HCT116 (cell line): Measurements from ENCODE around the gene CEACAM1. TPM values are rescaled to one million over a fixed set of nuclear protein-coding genes. Genes with fewer than 3 reads are reported as not detected.

ENCODE experiments used
- ATAC-seq: fragments of 200-7000 bp; cut with Tn5 transposase; 2 replicates; pipeline ENCODE4 v1.9.1; 2020; ENCODE audit warnings: mild to moderate bottlenecking, moderate library complexity
- BruUV-seq: library from RNA; stranded (reverse); fragments of 400-500 nt; replicated peaks from 2 replicates; lab custom pipeline; 2021; lab: Mats Ljungman, UMichigan
- CTCF ChIA-PET: fragments of 300-600 bp; sonication (Branson Sonifier 250); formaldehyde crosslinking; loops from one replicate; lab custom pipeline; 2021; ENCODE audit warnings: antibody characterized with exemption; lab: Charles Lee
- POLR2A ChIA-PET: fragments of 300-600, 350-600 bp; sonication (Branson Sonifier 250); formaldehyde crosslinking; loops from one replicate; lab custom pipeline; 2021; ENCODE audit warnings: antibody characterized with exemption; lab: Charles Lee
- RAD21 ChIA-PET, 2 experiments: fragments of 300-600 bp; sonication (Branson Sonifier 250); formaldehyde crosslinking; loops; one replicate each; lab custom pipeline; 2023; ENCODE audit warnings: low total read pairs in 2 of 2; ENCODE audit not compliant: uncharacterized antibody in 2 of 2, unreplicated experiment in 2 of 2, low non-redundant PET in 1 of 2; lab: Charles Lee
- DNase-seq: peaks from one replicate; pipeline ENCODE4 v3.0.0-alpha.2; 2010; ENCODE audit warnings: low read depth, low spot score
- H2AFZ ChIP-seq: fragments of 200-600 bp; shearing (Covaris generic), sonication (generic); 2 replicates; pipeline ENCODE4 v1.6.1; 2017; ENCODE audit warnings: low read depth, mixed run types, mixed read lengths, antibody characterized with exemption, low read length; ENCODE audit not compliant: poor library complexity, severe bottlenecking
- H3K27ac ChIP-seq: 2 replicates; pipeline ENCODE4 v1.5.1; 2012; ENCODE audit warnings: low read depth, low read length
- H3K27me3 ChIP-seq: fragments of 200-600 bp; sonication (generic); 2 replicates; pipeline ENCODE4 v1.6.1; 2016; ENCODE audit warnings: mixed run types, low read length, mixed read lengths; ENCODE audit not compliant: insufficient read depth
- H3K36me3 ChIP-seq, 2 experiments: fragments of 200-500 bp in 1 of 2; fragments of 200-600 bp in 1 of 2; sonication (Bioruptor generic) in 1 of 2; sonication (generic) in 1 of 2; 2 replicates each; pipeline versions ENCODE4 v1.5.1 to v1.6.1; 2014 to 2016; ENCODE audit warnings: low read length in 2 of 2, inconsistent platforms in 1 of 2, mixed read lengths in 1 of 2, mixed run types in 1 of 2; ENCODE audit not compliant: insufficient read depth in 2 of 2, control insufficient read depth in 1 of 2
- H3K4me1 ChIP-seq, 2 experiments: fragments of 200-600 bp in 1 of 2; sonication (generic) in 1 of 2; 2 replicates each; pipeline versions ENCODE4 v1.5.1 to v1.6.1; 2012 to 2017; ENCODE audit warnings: low read length in 2 of 2, inconsistent platforms in 1 of 2, mild to moderate bottlenecking in 1 of 2, mixed read lengths in 1 of 2, mixed run types in 1 of 2, moderate library complexity in 1 of 2; ENCODE audit not compliant: insufficient read depth in 2 of 2, control insufficient read depth in 1 of 2
- H3K4me2 ChIP-seq: fragments of 200-600 bp; sonication (generic); 2 replicates; pipeline ENCODE4 v1.6.1; 2017; ENCODE audit warnings: mixed run types, low read length, mixed read lengths
- H3K4me3 ChIP-seq, 2 experiments: fragments of 200-600 bp in 1 of 2; sonication (generic) in 1 of 2; replicated peaks in 1 of 2; 2 replicates each; pipeline ENCODE4 v1.5.1; 2011 to 2016; ENCODE audit warnings: low read length in 2 of 2, control low read depth in 1 of 2, low read depth in 1 of 2, mild to moderate bottlenecking in 1 of 2, mixed read lengths in 1 of 2, mixed run types in 1 of 2
- H3K79me2 ChIP-seq: fragments of 200-600 bp; sonication (generic); 2 replicates; pipeline ENCODE4 v1.6.1; 2017; ENCODE audit warnings: mild to moderate bottlenecking, mixed run types, low read length, moderate library complexity, mixed read lengths; ENCODE audit not compliant: insufficient read depth
- H3K9ac ChIP-seq: fragments of 200-600 bp; sonication (generic); 2 replicates; pipeline ENCODE4 v1.6.1; 2016; ENCODE audit warnings: low read length, mixed read lengths
- H3K9me2 ChIP-seq: fragments of 200-600 bp; sonication (generic), shearing (Covaris generic); 2 replicates; pipeline ENCODE4 v1.6.1; 2017; ENCODE audit warnings: mixed run types, mild to moderate bottlenecking, moderate library complexity; ENCODE audit not compliant: insufficient read depth
- H3K9me3 ChIP-seq, 2 experiments: fragments of 200-500 bp in 1 of 2; fragments of 200-600 bp in 1 of 2; sonication (Bioruptor generic) in 1 of 2; sonication (generic) in 1 of 2; 2 replicates each; pipeline ENCODE4 v1.6.1; 2014 to 2017; ENCODE audit warnings: low read length in 2 of 2, mixed read lengths in 2 of 2, inconsistent platforms in 1 of 2, low read depth in 1 of 2, mild to moderate bottlenecking in 1 of 2, mixed run types in 1 of 2, moderate library complexity in 1 of 2; ENCODE audit not compliant: control insufficient read depth in 1 of 2, insufficient read depth in 1 of 2
- H4K20me1 ChIP-seq: fragments of 200-600 bp; sonication (generic), shearing (Covaris generic); 2 replicates; pipeline ENCODE4 v1.6.1; 2017; ENCODE audit warnings: mixed run types, mild to moderate bottlenecking, moderate library complexity; ENCODE audit not compliant: insufficient read depth
- ATF3 ChIP-seq: IDR thresholded peaks from 2 replicates; pipeline ENCODE4 v1.6.1; 2012
- CBX3 ChIP-seq: IDR thresholded peaks from 2 replicates; pipeline ENCODE4 v1.6.1; 2012; ENCODE audit warnings: low read depth
- CEBPB ChIP-seq: IDR thresholded peaks from 2 replicates; pipeline ENCODE4 v1.6.1; 2012; ENCODE audit warnings: low read depth
- EZH2phosphoT487 ChIP-seq: fragments of 200-600 bp; IDR thresholded peaks from 2 replicates; pipeline ENCODE4 v1.6.1; 2018; ENCODE audit warnings: antibody characterized with exemption, borderline replicate concordance
- JUND ChIP-seq: IDR thresholded peaks from 2 replicates; pipeline ENCODE4 v1.6.1; 2012
- POLR2A ChIP-seq: IDR thresholded peaks from 2 replicates; pipeline ENCODE4 v1.7.0; 2011; ENCODE audit warnings: borderline replicate concordance; ENCODE audit not compliant: insufficient read depth, insufficient read length; ENCODE audit errors: extremely low read depth
- POLR2AphosphoS5 ChIP-seq: IDR thresholded peaks from 2 replicates; pipeline ENCODE4 v1.6.1; 2011; ENCODE audit warnings: mild to moderate bottlenecking, low read depth, low read length, moderate library complexity
- RAD21 ChIP-seq: IDR thresholded peaks from 2 replicates; pipeline ENCODE4 v1.6.1; 2012; ENCODE audit warnings: low read depth, mild to moderate bottlenecking
- SIN3A ChIP-seq: IDR thresholded peaks from 2 replicates; pipeline ENCODE4 v1.6.1; 2012; ENCODE audit warnings: low read depth
- SRF ChIP-seq: IDR thresholded peaks from 2 replicates; pipeline ENCODE4 v1.6.1; 2012; ENCODE audit warnings: low read depth
- YY1 ChIP-seq: IDR thresholded peaks from 2 replicates; pipeline ENCODE4 v1.6.1; 2011; ENCODE audit warnings: low read length, low read depth, moderate library complexity, mild to moderate bottlenecking; ENCODE audit not compliant: insufficient replicate concordance; ENCODE audit errors: extremely low read depth
- intact Hi-C: fragments of 100-400 bp; cut with micrococcal nuclease; formaldehyde crosslinking; loops from 2 replicates; pipeline ENCODE4 v1.10.0; 2022
- total RNA-seq: library from RNA; stranded (reverse); gene quantifications from one replicate; pipeline ENCODE4 v1.2.1, GENCODE V29; 2021; ENCODE audit not compliant: unreplicated experiment

Gene CEACAM1
- total RNA-seq, 1 experiment from 2014 or later: 1.2 TPM

DNA sequence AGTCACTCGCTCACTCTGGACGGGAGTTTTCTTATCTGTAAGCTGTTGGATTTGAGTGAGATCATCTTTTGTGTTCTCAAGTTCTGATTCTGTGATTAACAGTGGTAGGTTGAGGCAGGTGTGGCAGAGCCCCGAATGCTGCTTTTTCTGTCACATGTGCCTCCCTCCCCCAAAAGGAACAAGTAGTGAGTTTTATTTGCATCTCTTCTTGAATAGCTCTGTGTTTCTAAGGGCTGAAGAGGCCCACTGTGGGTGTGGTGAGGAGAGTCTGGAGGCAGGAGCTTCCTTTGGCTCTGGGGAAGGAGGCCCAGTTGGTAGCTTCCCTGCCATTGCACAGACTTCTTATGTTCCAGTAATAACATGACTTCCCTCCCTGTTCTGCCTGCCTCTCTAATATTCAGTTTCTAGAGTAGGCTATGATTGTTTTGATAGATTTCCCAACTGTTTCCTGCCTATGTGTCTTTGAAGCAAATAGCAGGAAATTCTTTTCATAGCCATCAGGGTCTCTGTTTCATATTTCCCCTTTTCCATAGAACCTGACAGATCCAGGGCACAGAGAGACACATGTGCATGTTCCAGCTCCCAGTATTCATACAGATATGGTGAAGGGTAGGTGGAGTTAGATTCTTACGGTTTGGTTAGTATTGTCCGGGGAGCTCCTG, 61.6 kb downstream of the CEACAM1 start:
- TF ChIP-seq POLR2A (no peak), CEBPB (no peak), CBX3 (no peak), POLR2AphosphoS5 (no peak), JUND (no peak), SRF (no peak), SIN3A (no peak), RAD21 (no peak), ATF3 (no peak), EZH2phosphoT487 (no peak), YY1 (no peak)
- no peak overlapping the region for H3K9ac ChIP-seq
- no peak overlapping the region for H3K4me2 ChIP-seq
- no peaks in the 10 kb centered on the region for H3K9me3 ChIP-seq
- H3K27ac ChIP-seq: no peak overlapping the region
- no peaks in the 10 kb centered on the region for H3K79me2 ChIP-seq
- H3K9me2 ChIP-seq: no peaks in the 10 kb centered on the region
- no peaks in the 10 kb centered on the region for H3K36me3 ChIP-seq
- ATAC-seq (no peak), DNase-seq (no peak)
- ChIA-PET RAD21 (interaction anchor here in 1 of 2 experiments (1.1 kb wide), 1 partner anchor 15 kb away, joined by 3 read pairs; no protein-coding TSS in a partner anchor), POLR2A (no interaction called here), CTCF (interaction anchor here (0.9 to 1.6 kb wide), 4 partner anchors 16 to 63 kb away, joined by 3 to 5 read pairs (median 3); no protein-coding TSS in a partner anchor)
- H2AFZ ChIP-seq: no peak overlapping the region
- H4K20me1 ChIP-seq: no peaks in the 10 kb centered on the region
- H3K4me3 ChIP-seq: no peak overlapping the region
- H3K4me1 ChIP-seq: peaks cover 27 to 48% of the 10 kb centered on the region in 2 experiments
- BruUV-seq: no TSS peak
- intact Hi-C loops: no loop called here
- no peaks in the 10 kb centered on the region for H3K27me3 ChIP-seq
